ENCODE results near the gene TCFL5. TPM values are rescaled to one million over a fixed set of nuclear protein-coding genes. Genes with fewer than 3 reads are reported as not detected.

TCFL5 gene
- total RNA-seq, 1 experiment from 2014 or later, result 20.4 TPM

GRCh38 chr20:62816884-62817873 lies 44.4 kb downstream of the TCFL5 start, which contains the start of gene COL9A3 (continued):
- TF ChIP-seq ATF2 (CRISPR knock-in tag; IDR thresholded peaks at IDR 0.05; ENCODE audit: borderline replicate concordance, low read depth), result no peak
- TF ChIP-seq ERG (CRISPR knock-in tag; IDR thresholded peaks at IDR 0.05), result no peak
- no peak for TF ChIP-seq ZNF425 (CRISPR knock-in tag; conservative IDR thresholded peaks at IDR 0.05)
- TF ChIP-seq, protein P1, sequence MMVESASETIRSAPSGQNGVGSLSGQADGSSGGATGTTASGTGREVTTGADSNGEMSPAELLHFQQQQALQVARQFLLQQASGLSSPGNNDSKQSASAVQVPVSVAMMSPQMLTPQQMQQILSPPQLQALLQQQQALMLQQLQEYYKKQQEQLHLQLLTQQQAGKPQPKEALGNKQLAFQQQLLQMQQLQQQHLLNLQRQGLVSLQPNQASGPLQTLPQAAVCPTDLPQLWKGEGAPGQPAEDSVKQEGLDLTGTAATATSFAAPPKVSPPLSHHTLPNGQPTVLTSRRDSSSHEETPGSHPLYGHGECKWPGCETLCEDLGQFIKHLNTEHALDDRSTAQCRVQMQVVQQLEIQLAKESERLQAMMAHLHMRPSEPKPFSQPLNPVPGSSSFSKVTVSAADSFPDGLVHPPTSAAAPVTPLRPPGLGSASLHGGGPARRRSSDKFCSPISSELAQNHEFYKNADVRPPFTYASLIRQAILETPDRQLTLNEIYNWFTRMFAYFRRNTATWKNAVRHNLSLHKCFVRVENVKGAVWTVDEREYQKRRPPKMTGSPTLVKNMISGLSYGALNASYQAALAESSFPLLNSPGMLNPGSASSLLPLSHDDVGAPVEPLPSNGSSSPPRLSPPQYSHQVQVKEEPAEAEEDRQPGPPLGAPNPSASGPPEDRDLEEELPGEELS (CRISPR knock-in tag; IDR thresholded peaks at IDR 0.05), result peak; percentile 56; the same call in 1 of the 2 replicates
- TF ChIP-seq IRF1 (CRISPR knock-in tag; IDR thresholded peaks at IDR 0.05), result no peak
- TF ChIP-seq, protein P2, sequence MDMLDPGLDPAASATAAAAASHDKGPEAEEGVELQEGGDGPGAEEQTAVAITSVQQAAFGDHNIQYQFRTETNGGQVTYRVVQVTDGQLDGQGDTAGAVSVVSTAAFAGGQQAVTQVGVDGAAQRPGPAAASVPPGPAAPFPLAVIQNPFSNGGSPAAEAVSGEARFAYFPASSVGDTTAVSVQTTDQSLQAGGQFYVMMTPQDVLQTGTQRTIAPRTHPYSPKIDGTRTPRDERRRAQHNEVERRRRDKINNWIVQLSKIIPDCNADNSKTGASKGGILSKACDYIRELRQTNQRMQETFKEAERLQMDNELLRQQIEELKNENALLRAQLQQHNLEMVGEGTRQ (CRISPR knock-in tag; IDR thresholded peaks at IDR 0.05), result no peak
- TF ChIP-seq FOXJ3 (CRISPR knock-in tag; IDR thresholded peaks at IDR 0.05; ENCODE audit: borderline replicate concordance), result no peak
- TF ChIP-seq AFF4 (CRISPR knock-in tag; IDR thresholded peaks at IDR 0.05; ENCODE audit: borderline replicate concordance), result no peak
- TF ChIP-seq E2F5 (CRISPR knock-in tag; IDR thresholded peaks at IDR 0.05), result 0 out of 2 replicates have a peak, but pooled peaks have one; percentile 34

Measured in WTC11 (cell line).